A549 (cell line): ENCODE measurements around the gene SLN.

ENCODE experiments used
- FOSL2 ChIP-seq, 2 experiments: fragments of 450-650 bp in 1 of 2; fragments of >200 bp in 1 of 2; sonication (Bioruptor Twin) in 1 of 2; formaldehyde crosslinking; IDR thresholded peaks; 2 replicates each; pipeline versions ENCODE4 v1.5.0 to v1.6.1; 2016 to 2020; ENCODE audit warnings: mild to moderate bottlenecking in 1 of 2, moderate library complexity in 1 of 2
- MYC ChIP-seq: IDR thresholded peaks from 2 replicates; pipeline ENCODE4 v1.6.1; 2012; ENCODE audit warnings: mild to moderate bottlenecking, inconsistent platforms, low read length, improper control_type of control experiment, borderline replicate concordance
- NPAS2 ChIP-seq: fragments of 250-450 bp; sonication (Bioruptor Pico); IDR thresholded peaks from 2 replicates; pipeline ENCODE4 v1.8.0; 2022; ENCODE audit warnings: mild to moderate bottlenecking, moderate library complexity, borderline replicate concordance

GRCh38 chr11:107688322-107688918 lies 23.4 kb downstream of the SLN start:
- TF ChIP-seq FOSL2 (IDR thresholded peaks at IDR 0.05): no peak
- no peak for TF ChIP-seq FOSL2 (CRISPR knock-in tag; IDR thresholded peaks at IDR 0.05)
- no peak for TF ChIP-seq MYC
- TF ChIP-seq NPAS2 (CRISPR knock-in tag): no peak
